HepG2 (cell line): Measurements from ENCODE around the gene NEURL3. TPM values are rescaled to one million over a fixed set of nuclear protein-coding genes. Genes with fewer than 3 reads are reported as not detected.
A peak's percentile ranks its signal among the peaks of the same experiment; 100 is the strongest.

Source experiments
- ERF ChIP-seq: IDR thresholded peaks from 2 replicates; pipeline ENCODE4 v1.6.1; 2018; ENCODE audit warnings: missing biosample characterization, missing genetic modification reagents
- GFI1 ChIP-seq: sonication (generic); formaldehyde crosslinking; IDR thresholded peaks from 2 replicates; pipeline ENCODE4 v1.5.0; 2020; ENCODE audit warnings: missing genetic modification reagents, mild to moderate bottlenecking, borderline replicate concordance
- IRX3 ChIP-seq: sonication (generic); formaldehyde crosslinking; IDR thresholded peaks from 2 replicates; pipeline ENCODE4 v1.8.1; 2023; ENCODE audit warnings: mild to moderate bottlenecking, low read depth, missing genetic modification reagents, borderline replicate concordance
- NCOA2 ChIP-seq: sonication (generic); formaldehyde crosslinking; IDR thresholded peaks from 2 replicates; pipeline ENCODE4 v1.8.0; 2022; ENCODE audit warnings: inconsistent platforms
- NFIB ChIP-seq: sonication (generic); formaldehyde crosslinking; IDR thresholded peaks from 2 replicates; pipeline ENCODE4 v1.9.0; 2021; ENCODE audit warnings: missing genetic modification reagents, mild to moderate bottlenecking, borderline replicate concordance
- PAF1 ChIP-seq: IDR thresholded peaks from 2 replicates; pipeline ENCODE4 v1.6.1; 2016; ENCODE audit warnings: missing genetic modification reagents, missing compliant biosample characterization
- RXRA ChIP-seq: sonication (generic); formaldehyde crosslinking; IDR thresholded peaks from 2 replicates; pipeline ENCODE4 v1.5.1; 2020; ENCODE audit warnings: missing genetic modification reagents
- STAT6 ChIP-seq: sonication (generic); formaldehyde crosslinking; IDR thresholded peaks from 2 replicates; pipeline ENCODE4 v1.4.0; 2020; ENCODE audit warnings: missing genetic modification reagents, mild to moderate bottlenecking, borderline replicate concordance
- U2AF1 ChIP-seq: fragments of 200-400 bp; formaldehyde crosslinking; optimal IDR thresholded peaks from 2 replicates; pipeline ENCODE3; 2017; ENCODE audit warnings: mild to moderate bottlenecking, low read depth, low read length
- USF2 ChIP-seq, 2 experiments: sonication (generic) in 1 of 2; formaldehyde crosslinking in 1 of 2; IDR thresholded peaks; 2 replicates each; pipeline versions ENCODE4 v1.5.1 to v1.6.1; 2011 to 2020; ENCODE audit warnings: borderline replicate concordance in 1 of 2, low read depth in 1 of 2, low read length in 1 of 2, mild to moderate bottlenecking in 1 of 2, missing genetic modification reagents in 1 of 2, moderate library complexity in 1 of 2
- WIZ ChIP-seq: sonication (generic); formaldehyde crosslinking; IDR thresholded peaks from 2 replicates; pipeline ENCODE4 v1.5.1; 2020; ENCODE audit warnings: mild to moderate bottlenecking, missing genetic modification reagents
- YY1 ChIP-seq: IDR thresholded peaks from 2 replicates; pipeline ENCODE4 v1.6.1; 2011; ENCODE audit warnings: low read length, low read depth, moderate library complexity, mild to moderate bottlenecking; ENCODE audit not compliant: insufficient read depth, insufficient replicate concordance
- ZNF225 ChIP-seq: sonication (generic); formaldehyde crosslinking; IDR thresholded peaks from 2 replicates; pipeline ENCODE4 v1.4.0; 2020; ENCODE audit warnings: mild to moderate bottlenecking, missing genetic modification reagents
- ZNF331 ChIP-seq: sonication (generic); formaldehyde crosslinking; IDR thresholded peaks from 2 replicates; pipeline ENCODE4 v1.4.0; 2020; ENCODE audit warnings: missing genetic modification reagents
- ZNF547 ChIP-seq: sonication (generic); formaldehyde crosslinking; IDR thresholded peaks from 2 replicates; pipeline ENCODE4 v1.5.1; 2020; ENCODE audit warnings: mild to moderate bottlenecking, missing genetic modification reagents
- ZNF619 ChIP-seq: sonication (generic); formaldehyde crosslinking; IDR thresholded peaks from 2 replicates; pipeline ENCODE4 v1.4.0; 2020; ENCODE audit warnings: mild to moderate bottlenecking, missing genetic modification reagents
- polyA plus RNA-seq, 8 experiments: library from polyadenylated mRNA; depleted of rRNA in 3 of 8; stranded (reverse) in 7 of 8; unstranded in 1 of 8; fragments of >200 nt; fragmentation: Illumina TruSeq in 4 of 8; extraction: Trizol in 4 of 8; gene quantifications; 2 replicates each; pipeline versions ENCODE4 v1.2.1 to v1.2.3, GENCODE V29; 2011 to 2016; ENCODE audit warnings: low read depth in 4 of 8, missing spikeins in 1 of 8, mixed read lengths in 1 of 8; ENCODE audit not compliant: insufficient read depth in 1 of 8
- total RNA-seq, 5 experiments: library from RNA; depleted of rRNA; stranded (reverse); fragments of >200 nt; fragmentation: Illumina TruSeq; extraction: Trizol; gene quantifications; 2 replicates each; pipeline ENCODE4 v1.2.3, GENCODE V29; 2016; ENCODE audit warnings: low read depth in 1 of 5
- TF ChIP-seq, protein P1 (sequence below): sonication (generic); formaldehyde crosslinking; IDR thresholded peaks from 2 replicates; pipeline ENCODE4 v1.5.1; 2020; ENCODE audit warnings: mild to moderate bottlenecking, missing genetic modification reagents
- TF ChIP-seq, protein P2 (sequence below): sonication (generic); formaldehyde crosslinking; IDR thresholded peaks from 2 replicates; pipeline ENCODE4 v1.5.0; 2020; ENCODE audit warnings: mild to moderate bottlenecking, missing genetic modification reagents

The NEURL3 gene
- total and polyA plus RNA-seq, 2 of the 13 experiments (the other 11 are each of a cell fraction or from before 2014, with no cell fraction given), result 0.16 to 1.2 TPM

GRCh38 chr2:96554293-96555145 is 49.4 kb upstream of the NEURL3 start (continued):
- no peak for TF ChIP-seq ZNF547 (CRISPR knock-in tag)
- TF ChIP-seq ERF, result peak; percentile 45; the same call in 1 of the 2 replicates
- TF ChIP-seq USF2 (IDR thresholded peaks at IDR 0.05; ENCODE audit: low read depth, low read length), result no peak
- no peak for TF ChIP-seq USF2 (CRISPR knock-in tag; IDR thresholded peaks at IDR 0.05; ENCODE audit: borderline replicate concordance)
- no peak for TF ChIP-seq PAF1 (CRISPR knock-in tag)
- no peak for TF ChIP-seq STAT6
- TF ChIP-seq ZNF331 (CRISPR knock-in tag), result 0 out of 2 replicates have a peak, but pooled peaks have one; percentile 44
- TF ChIP-seq, protein P1, sequence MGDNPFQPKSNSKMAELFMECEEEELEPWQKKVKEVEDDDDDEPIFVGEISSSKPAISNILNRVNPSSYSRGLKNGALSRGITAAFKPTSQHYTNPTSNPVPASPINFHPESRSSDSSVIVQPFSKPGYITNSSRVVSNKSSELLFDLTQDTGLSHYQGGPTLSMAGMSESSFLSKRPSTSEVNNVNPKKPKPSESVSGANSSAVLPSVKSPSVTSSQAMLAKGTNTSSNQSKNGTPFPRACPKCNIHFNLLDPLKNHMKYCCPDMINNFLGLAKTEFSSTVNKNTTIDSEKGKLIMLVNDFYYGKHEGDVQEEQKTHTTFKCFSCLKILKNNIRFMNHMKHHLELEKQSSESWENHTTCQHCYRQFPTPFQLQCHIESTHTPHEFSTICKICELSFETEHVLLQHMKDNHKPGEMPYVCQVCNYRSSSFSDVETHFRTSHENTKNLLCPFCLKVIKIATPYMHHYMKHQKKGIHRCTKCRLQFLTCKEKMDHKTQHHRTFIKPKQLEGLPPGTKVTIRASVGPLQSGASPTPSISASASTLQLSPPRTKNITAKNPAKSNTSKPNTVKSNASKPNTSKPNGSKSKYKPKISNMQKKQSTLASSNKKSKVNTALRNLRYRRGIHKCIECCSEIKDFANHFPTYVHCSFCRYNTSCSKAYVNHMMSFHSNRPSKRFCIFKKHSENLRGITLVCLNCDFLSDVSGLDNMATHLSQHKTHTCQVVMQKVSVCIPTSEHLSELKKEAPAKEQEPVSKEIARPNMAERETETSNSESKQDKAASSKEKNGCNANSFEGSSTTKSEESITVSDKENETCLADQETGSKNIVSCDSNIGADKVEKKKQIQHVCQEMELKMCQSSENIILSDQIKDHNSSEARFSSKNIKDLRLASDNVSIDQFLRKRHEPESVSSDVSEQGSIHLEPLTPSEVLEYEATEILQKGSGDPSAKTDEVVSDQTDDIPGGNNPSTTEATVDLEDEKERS (CRISPR knock-in tag), result peak; percentile 49; the same call in 1 of the 2 replicates
- TF ChIP-seq ZNF225, result peak; percentile 58; the same call in 1 of the 2 replicates
- TF ChIP-seq IRX3 (CRISPR knock-in tag), result no peak
- 0 out of 2 replicates have a peak, but pooled peaks have one; percentile 15 for TF ChIP-seq NCOA2 (CRISPR knock-in tag)
- peak; percentile 46 for TF ChIP-seq YY1
- peak; percentile 48 for TF ChIP-seq RXRA (CRISPR knock-in tag)
- TF ChIP-seq WIZ (CRISPR knock-in tag), result no peak
- TF ChIP-seq NFIB (CRISPR knock-in tag), result no peak
- no peak for TF ChIP-seq GFI1 (CRISPR knock-in tag)
- peak; percentile 79; the same call in 1 of the 2 replicates for TF ChIP-seq ZNF619
- no peak for TF ChIP-seq U2AF1
- TF ChIP-seq, protein P2, sequence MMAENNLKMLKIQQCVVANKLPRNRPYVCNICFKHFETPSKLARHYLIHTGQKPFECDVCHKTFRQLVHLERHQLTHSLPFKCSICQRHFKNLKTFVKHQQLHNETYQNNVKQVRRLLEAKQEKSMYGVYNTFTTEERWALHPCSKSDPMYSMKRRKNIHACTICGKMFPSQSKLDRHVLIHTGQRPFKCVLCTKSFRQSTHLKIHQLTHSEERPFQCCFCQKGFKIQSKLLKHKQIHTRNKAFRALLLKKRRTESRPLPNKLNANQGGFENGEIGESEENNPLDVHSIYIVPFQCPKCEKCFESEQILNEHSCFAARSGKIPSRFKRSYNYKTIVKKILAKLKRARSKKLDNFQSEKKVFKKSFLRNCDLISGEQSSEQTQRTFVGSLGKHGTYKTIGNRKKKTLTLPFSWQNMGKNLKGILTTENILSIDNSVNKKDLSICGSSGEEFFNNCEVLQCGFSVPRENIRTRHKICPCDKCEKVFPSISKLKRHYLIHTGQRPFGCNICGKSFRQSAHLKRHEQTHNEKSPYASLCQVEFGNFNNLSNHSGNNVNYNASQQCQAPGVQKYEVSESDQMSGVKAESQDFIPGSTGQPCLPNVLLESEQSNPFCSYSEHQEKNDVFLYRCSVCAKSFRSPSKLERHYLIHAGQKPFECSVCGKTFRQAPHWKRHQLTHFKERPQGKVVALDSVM (CRISPR knock-in tag), result no peak
